Erythroblast (primary cell): ENCODE results near the gene VKORC1L1.

Experiments
- GATA1 ChIP-seq: IDR thresholded peaks from 2 replicates; pipeline ENCODE4 v1.6.1; 2011; ENCODE audit warnings: low read depth, mild to moderate bottlenecking, control low read depth, low read length, moderate library complexity
- POLR2A ChIP-seq: IDR thresholded peaks from 2 replicates; pipeline ENCODE4 v1.6.1; 2011; ENCODE audit warnings: mild to moderate bottlenecking, low read length

- TF ChIP-seq POLR2A (no peak), GATA1 (no peak)
Observed at GRCh38 chr7:65926588-65926987, 53.7 kb downstream of the VKORC1L1 start.
